GM19023 (cell line): ENCODE results near the gene SNX27.

ENCODE experiments used
- ATAC-seq: cut with Tn5 transposase; IDR thresholded peaks from one replicate; pipeline ENCODE4 v1.9.1; 2021; ENCODE audit warnings: mild to moderate bottlenecking, moderate library complexity; ENCODE audit not compliant: unreplicated experiment

The SNX27 gene

GRCh38 chr1:151703813-151704212, 92.0 kb downstream of the SNX27 start:
- no peak for ATAC-seq

GRCh38 chr1:151704246-151704645, 92.4 kb downstream of the SNX27 start:
- ATAC-seq, result no peak

GRCh38 chr1:151705146-151705545, 93.3 kb downstream of the SNX27 start:
- no peak for ATAC-seq

GRCh38 chr1:151705753-151706463, 94.1 kb downstream of the SNX27 start:
- no peak for ATAC-seq

- ATAC-seq, result no peak
Measured at GRCh38 chr1:151706464-151707415, 94.9 kb downstream of the SNX27 start.

- no peak for ATAC-seq
Measured at GRCh38 chr1:151707541-151708065, 95.8 kb downstream of the SNX27 start.

- no peak for ATAC-seq
Measured at GRCh38 chr1:151708891-151709290, 97.0 kb downstream of the SNX27 start.

- ATAC-seq, result no peak
Measured at GRCh38 chr1:151710187-151710840, 98.5 kb downstream of the SNX27 start.

GRCh38 chr1:151711044-151711800, 99.4 kb downstream of the SNX27 start:
- ATAC-seq, result no peak

- no peak for ATAC-seq
Measured at GRCh38 chr1:151711951-151712350, 100.1 kb downstream of the SNX27 start.

- ATAC-seq, result no peak
Measured at GRCh38 chr1:151713044-151713443, 101.2 kb downstream of the SNX27 start.

GRCh38 chr1:151713874-151714273, 102.0 kb downstream of the SNX27 start:
- ATAC-seq, result no peak

- ATAC-seq, result no peak
Measured at GRCh38 chr1:151714820-151715725, 103.2 kb downstream of the SNX27 start.

GRCh38 chr1:151715726-151716404, 104.0 kb downstream of the SNX27 start:
- no peak for ATAC-seq

GRCh38 chr1:151716405-151716762, 104.5 kb downstream of the SNX27 start:
- ATAC-seq, result no peak

- ATAC-seq, result no peak
Measured at GRCh38 chr1:151716771-151717631, 105.2 kb downstream of the SNX27 start, which contains the start of gene CELF3. TSS of gene CELF3 (minus strand) at chr1:151716803. CDS start at chr1:151716020, 783 bp downstream.

GRCh38 chr1:151718011-151718431, 106.2 kb downstream of the SNX27 start:
- no peak for ATAC-seq

- ATAC-seq, result no peak
Measured at GRCh38 chr1:151718666-151719065, 106.8 kb downstream of the SNX27 start.
